Myocyte (in vitro differentiated cells): ENCODE measurements around the gene ACOXL. TPM values are rescaled to one million over a fixed set of nuclear protein-coding genes. Genes with fewer than 3 reads are reported as not detected.
A peak's percentile ranks its signal among the peaks of the same experiment; 100 is the strongest.

Source experiments
- DNase-seq: peaks from one replicate; pipeline ENCODE4 v3.0.0-alpha.2; 2012; ENCODE audit warnings: low read depth
- total RNA-seq: library from RNA; depleted of rRNA; stranded (reverse); fragments of >200 nt; gene quantifications from 2 replicates; pipeline ENCODE4 v1.2.3, GENCODE V29; 2014

ACOXL gene
- total RNA-seq, 1 donor from 2014 or later = not detected

- no peak for DNase-seq
These were observed 14.0 kb upstream of the ACOXL start for GRCh38 chr2:110718382-110718781.

GRCh38 chr2:110718990-110719389 is 13.4 kb upstream of the ACOXL start:
- DNase-seq = no peak

- no peak for DNase-seq
These were observed 11.8 kb upstream of the ACOXL start for GRCh38 chr2:110720547-110720946.

- no peak for DNase-seq
These were observed 7.6 kb upstream of the ACOXL start for GRCh38 chr2:110724820-110725219.

- DNase-seq = no peak
These were observed 7.0 kb upstream of the ACOXL start for GRCh38 chr2:110725370-110725769.

- no peak for DNase-seq
These were observed 6.5 kb upstream of the ACOXL start for GRCh38 chr2:110725859-110726258.

GRCh38 chr2:110726285-110726684 is 6.1 kb upstream of the ACOXL start:
- DNase-seq = no peak

- no peak for DNase-seq
These were observed 4.5 kb upstream of the ACOXL start for GRCh38 chr2:110727923-110728322.

- DNase-seq = no peak
These were observed 3.3 kb upstream of the ACOXL start for GRCh38 chr2:110729106-110729505.

- DNase-seq = no peak
These were observed 1.3 kb upstream of the ACOXL start for GRCh38 chr2:110731064-110731463.

GRCh38 chr2:110735366-110735765 is 3.0 kb downstream of the ACOXL start:
- DNase-seq = no peak

GRCh38 chr2:110737783-110738182 is 5.4 kb downstream of the ACOXL start:
- DNase-seq = no peak

- DNase-seq = no peak
These were observed 8.5 kb downstream of the ACOXL start for GRCh38 chr2:110740747-110741349.

- no peak for DNase-seq
These were observed 9.2 kb downstream of the ACOXL start for GRCh38 chr2:110741491-110741980.

- no peak for DNase-seq
These were observed 10.0 kb downstream of the ACOXL start for GRCh38 chr2:110742412-110742811.

GRCh38 chr2:110743600-110743999 is 11.2 kb downstream of the ACOXL start:
- DNase-seq = no peak

- DNase-seq = no peak
These were observed 12.1 kb downstream of the ACOXL start for GRCh38 chr2:110744429-110744828.

GRCh38 chr2:110745048-110745447 is 12.7 kb downstream of the ACOXL start:
- no peak for DNase-seq

GRCh38 chr2:110746586-110747521 is 14.5 kb downstream of the ACOXL start:
- DNase-seq = no peak

- no peak for DNase-seq
These were observed 15.4 kb downstream of the ACOXL start for GRCh38 chr2:110747522-110748488.

GRCh38 chr2:110748489-110748867 is 16.1 kb downstream of the ACOXL start:
- peak; percentile 74 for DNase-seq
